Naive thymus-derived CD4-positive, alpha-beta T cell (primary cell): ENCODE measurements around the gene SYCE3. TPM values are rescaled to one million over a fixed set of nuclear protein-coding genes. Genes with fewer than 3 reads are reported as not detected.

ENCODE experiments used
- ATAC-seq: fragments of 150-1000 bp; cut with Tn5 transposase; 2 replicates; pipeline ENCODE4 v1.10.0; 2021; ENCODE audit warnings: mild to moderate bottlenecking, moderate library complexity
- CTCF ChIA-PET: fragments of 350-600 bp; sonication (Branson Sonifier 250); formaldehyde crosslinking; loops from one replicate; lab custom pipeline; 2021; ENCODE audit warnings: antibody characterized with exemption; lab: Charles Lee
- POLR2A ChIA-PET: fragments of 350-600 bp; sonication (Branson Sonifier 250); formaldehyde crosslinking; loops from one replicate; lab custom pipeline; 2021; ENCODE audit warnings: antibody characterized with exemption, inconsistent platforms; lab: Charles Lee
- DNase-seq, 9 donors: peaks; one replicate each; pipeline versions ENCODE4 v3.0.0 to v3.0.0-alpha.2; 2020 to 2022; ENCODE audit warnings: mixed read lengths in 1 of 9
- H3K27ac ChIP-seq: one replicate; pipeline ENCODE4 v1.7.0; 2013; ENCODE audit warnings: mild to moderate bottlenecking, low read depth, low read length, moderate library complexity
- H3K27me3 ChIP-seq, 2 donors: one replicate each; pipeline ENCODE4 v1.7.0; 2013; ENCODE audit warnings: low read length in 2 of 2, mild to moderate bottlenecking in 2 of 2, moderate library complexity in 2 of 2; ENCODE audit not compliant: control insufficient read depth in 2 of 2, insufficient read depth in 2 of 2
- H3K36me3 ChIP-seq, 3 experiments: 1 replicate in 2 of 3; 2 replicates in 1 of 3; pipeline ENCODE4 v1.7.0; 2013; ENCODE audit warnings: low read length in 3 of 3, mild to moderate bottlenecking in 3 of 3, moderate library complexity in 1 of 3; ENCODE audit not compliant: insufficient read depth in 3 of 3, control insufficient read depth in 2 of 3
- H3K4me1 ChIP-seq, 2 donors: one replicate each; pipeline ENCODE4 v1.7.0; 2013; ENCODE audit warnings: low read length in 2 of 2, mild to moderate bottlenecking in 2 of 2, moderate library complexity in 1 of 2; ENCODE audit not compliant: control insufficient read depth in 2 of 2, insufficient read depth in 2 of 2
- H3K4me3 ChIP-seq: 2 replicates; pipeline ENCODE4 v1.7.0; 2013; ENCODE audit warnings: mild to moderate bottlenecking, low read length
- H3K9me3 ChIP-seq, 3 experiments: 1 replicate in 2 of 3; 2 replicates in 1 of 3; pipeline ENCODE4 v1.7.0; 2013; ENCODE audit warnings: low read length in 3 of 3; ENCODE audit not compliant: control insufficient read depth in 2 of 3
- H3K27ac Mint-ChIP-seq, 9 donors: one replicate each; pipeline ENCODE4 v1.8.0; 2020 to 2022; ENCODE audit warnings: mixed read lengths in 9 of 9, mild to moderate bottlenecking in 8 of 9, moderate library complexity in 5 of 9, inconsistent platforms in 2 of 9
- H3K27me3 Mint-ChIP-seq, 5 donors: one replicate each; pipeline ENCODE4 v1.8.0; 2021 to 2022; ENCODE audit warnings: mixed read lengths in 5 of 5, mild to moderate bottlenecking in 1 of 5
- H3K36me3 Mint-ChIP-seq, 5 donors: one replicate each; pipeline ENCODE4 v1.8.0; 2020 to 2022; ENCODE audit warnings: mixed read lengths in 5 of 5, mild to moderate bottlenecking in 3 of 5, inconsistent platforms in 1 of 5
- H3K4me1 Mint-ChIP-seq, 7 donors: one replicate each; pipeline ENCODE4 v1.8.0; 2020 to 2022; ENCODE audit warnings: mixed read lengths in 7 of 7, mild to moderate bottlenecking in 3 of 7, inconsistent platforms in 1 of 7
- H3K4me3 Mint-ChIP-seq, 10 donors: one replicate each; pipeline ENCODE4 v1.8.0; 2020 to 2022; ENCODE audit warnings: mild to moderate bottlenecking in 10 of 10, mixed read lengths in 10 of 10, moderate library complexity in 6 of 10, inconsistent platforms in 2 of 10
- H3K9me3 Mint-ChIP-seq, 11 donors: one replicate each; pipeline ENCODE4 v1.8.0; 2020 to 2022; ENCODE audit warnings: mixed read lengths in 11 of 11, mild to moderate bottlenecking in 4 of 11, inconsistent platforms in 1 of 11, moderate library complexity in 1 of 11
- intact Hi-C, 2 donors: fragments of 100-400 bp; cut with micrococcal nuclease; formaldehyde crosslinking; loops; one replicate each; pipeline ENCODE4 v1.15.1; 2023
- polyA plus RNA-seq, 2 donors: library from polyadenylated mRNA; unstranded; fragments of 300-500 nt; fragmentation: Illumina TruSeq; gene quantifications; one replicate each; pipeline ENCODE4 v1.2.3, GENCODE V29; 2021
- total RNA-seq, 6 experiments: library from RNA in 5 of 6; stranded (reverse) in 5 of 6; gene quantifications; 1 replicate in 5 of 6; 2 replicates in 1 of 6; pipeline ENCODE4 v1.2.3 and lab custom pipeline; 2021 to 2026

SYCE3 gene
- total and polyA plus RNA-seq, 7 experiments from 2014 or later: not detected

DNA sequence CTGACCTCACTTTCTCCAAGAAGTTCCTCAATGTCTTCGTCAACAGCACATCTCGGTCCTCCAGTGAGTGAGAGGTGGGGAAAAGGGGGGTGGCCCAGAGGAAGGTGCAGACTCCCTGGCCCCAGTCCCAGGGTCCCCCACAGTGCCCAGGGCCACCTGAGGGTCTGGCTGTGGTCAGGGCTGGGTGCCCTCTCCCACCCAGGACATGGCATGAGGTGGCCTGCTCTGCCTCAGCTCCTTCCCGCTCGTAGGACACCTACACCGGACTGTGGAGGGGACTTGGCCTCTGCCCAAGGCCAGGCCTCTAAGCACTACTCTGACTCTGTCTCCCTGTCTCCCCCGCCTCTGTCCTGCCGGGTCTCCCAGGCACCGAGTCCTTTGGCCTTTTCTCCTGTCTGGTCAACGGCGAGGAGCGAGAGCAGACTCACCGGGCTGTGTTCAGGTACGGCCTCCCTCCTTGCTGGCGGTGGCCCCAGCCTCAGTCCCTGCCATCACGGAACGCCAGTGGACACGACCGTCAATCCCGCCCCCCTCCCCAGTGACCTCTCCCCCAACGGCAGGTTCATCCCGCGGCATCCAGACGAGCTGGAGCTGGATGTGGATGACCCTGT is 42.4 kb upstream of the SYCE3 start:
- Histone ChIP-seq H3K27me3 (peaks cover 0 to 3% of the 10 kb centered on the region in 2 donors), H3K4me3 (no peak overlapping the region), H3K36me3 (no peaks in the 10 kb centered on the region), H3K9me3 (no peaks in the 10 kb centered on the region), H3K4me1 (peaks cover 0 to under 1% of the 10 kb centered on the region in 2 donors), H3K27ac (no peak overlapping the region)
- Mint-ChIP-seq H3K27ac (no peak overlapping the region), H3K4me3 (no peak overlapping the region), H3K9me3 (peaks cover 0 to 2% (median 0%) of the 10 kb centered on the region in 11 donors), H3K27me3 (peaks cover 33 to 53% (median 46%) of the 10 kb centered on the region in 5 donors), H3K4me1 (peaks cover 4 to 15% (median 11%) of the 10 kb centered on the region in 7 donors), H3K36me3 (peaks cover 0 to 9% (median 0%) of the 10 kb centered on the region in 5 donors)
- intact Hi-C loops: no loop called here
- ATAC-seq (no peak), DNase-seq (no peak)
- ChIA-PET POLR2A (no interaction called here), CTCF (no interaction called here)

DNA sequence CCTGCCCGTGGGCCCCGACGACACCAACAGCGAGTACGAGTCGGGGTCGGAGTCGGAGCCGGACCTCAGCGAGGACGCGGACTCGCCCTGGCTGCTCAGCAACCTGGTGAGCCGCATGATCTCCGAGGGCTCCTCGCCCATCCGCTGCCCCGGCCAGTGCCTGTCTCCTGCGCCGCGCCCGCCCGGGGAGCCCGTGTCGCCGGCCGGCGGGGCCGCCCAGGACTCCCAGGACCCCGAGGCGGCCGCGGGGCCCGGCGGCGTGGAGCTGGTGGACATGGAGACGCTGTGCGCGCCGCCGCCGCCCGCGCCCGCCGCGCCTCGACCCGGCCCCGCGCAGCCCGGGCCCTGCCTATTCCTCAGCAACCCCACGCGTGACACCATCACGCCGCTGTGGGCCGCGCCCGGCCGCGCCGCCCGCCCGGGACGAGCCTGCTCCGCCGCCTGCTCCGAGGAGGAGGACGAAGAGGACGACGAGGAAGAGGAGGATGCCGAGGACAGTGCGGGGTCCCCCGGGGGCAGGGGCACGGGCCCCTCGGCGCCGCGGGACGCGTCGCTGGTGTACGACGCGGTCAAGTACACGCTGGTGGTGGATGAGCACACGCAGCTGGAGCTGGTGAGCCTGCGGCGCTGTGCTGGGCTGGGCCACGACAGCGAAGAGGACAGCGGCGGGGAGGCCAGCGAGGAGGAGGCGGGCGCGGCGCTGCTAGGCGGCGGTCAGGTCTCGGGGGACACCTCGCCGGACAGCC is 41.7 kb upstream of the SYCE3 start:
- Histone ChIP-seq H3K27me3 (peaks cover 5 to 6% of the 10 kb centered on the region in 2 donors), H3K36me3 (no peaks in the 10 kb centered on the region), H3K4me1 (peaks cover 0 to 4% of the 10 kb centered on the region in 2 donors), H3K27ac (no peak overlapping the region), H3K9me3 (no peaks in the 10 kb centered on the region), H3K4me3 (no peak overlapping the region)
- ATAC-seq: no peak
- POLR2A ChIA-PET: no interaction called here
- peaks cover 7 to 18% (median 12%) of the 10 kb centered on the region in 7 donors for H3K4me1 Mint-ChIP-seq
- H3K9me3 Mint-ChIP-seq: peaks cover 0 to 6% (median 0%) of the 10 kb centered on the region in 11 donors
- H3K27ac Mint-ChIP-seq: no peak overlapping the region
- H3K4me3 Mint-ChIP-seq: no peak overlapping the region
- DNase-seq: no peak
- H3K27me3 Mint-ChIP-seq: peaks cover 37 to 55% (median 42%) of the 10 kb centered on the region in 5 donors
- H3K36me3 Mint-ChIP-seq: peaks cover 0 to 9% (median 0%) of the 10 kb centered on the region in 5 donors
- CTCF ChIA-PET: no interaction called here
- intact Hi-C loops: no loop called here

DNA sequence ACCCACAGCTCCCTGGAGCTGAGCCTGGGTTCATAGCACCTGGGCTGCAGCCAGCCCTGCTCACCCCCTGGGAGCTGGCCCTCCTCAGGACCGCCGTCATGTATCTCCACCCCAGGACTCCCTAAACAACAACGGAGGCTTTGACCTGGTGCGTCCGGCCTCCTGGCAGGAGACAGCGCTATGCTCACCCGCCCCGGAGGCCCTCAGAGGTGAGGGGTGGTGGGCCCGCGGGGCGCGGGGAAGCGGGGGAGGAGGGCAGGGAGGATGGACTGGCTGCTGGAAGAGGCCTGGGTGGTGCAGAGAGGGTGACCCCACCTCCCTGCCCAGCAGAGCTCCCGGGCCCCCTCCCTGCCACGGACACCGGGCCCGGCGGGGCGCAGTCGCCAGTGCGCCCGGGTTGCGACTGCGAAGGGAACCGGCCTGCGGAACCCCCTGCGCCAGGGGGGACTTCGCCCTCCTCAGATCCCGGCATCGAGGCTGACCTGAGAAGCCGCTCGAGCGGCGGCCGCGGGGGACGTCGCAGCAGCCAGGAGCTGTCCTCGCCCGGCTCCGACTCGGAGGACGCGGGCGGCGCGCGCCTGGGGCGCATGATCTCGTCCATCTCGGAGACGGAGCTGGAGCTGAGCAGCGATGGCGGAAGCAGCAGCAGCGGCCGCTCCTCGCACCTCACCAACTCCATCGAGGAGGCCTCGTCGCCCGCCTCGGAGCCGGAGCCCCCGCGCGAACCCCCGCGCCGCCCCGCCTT is 41.0 kb upstream of the SYCE3 start:
- POLR2A ChIA-PET: interaction anchor here (0.9 kb wide), 1 partner anchor 26 kb away, joined by 3 read pairs; the partner anchor contains the start of gene CPT1B
- Histone ChIP-seq H3K36me3 (no peaks in the 10 kb centered on the region), H3K4me3 (no peak overlapping the region), H3K9me3 (no peaks in the 10 kb centered on the region), H3K4me1 (peaks cover 0 to 4% of the 10 kb centered on the region in 2 donors), H3K27ac (no peak overlapping the region), H3K27me3 (peaks cover 5 to 6% of the 10 kb centered on the region in 2 donors)
- DNase-seq (no peak), ATAC-seq (no peak)
- H3K4me1 Mint-ChIP-seq: peaks cover 7 to 18% (median 12%) of the 10 kb centered on the region in 7 donors
- H3K9me3 Mint-ChIP-seq: peaks cover 0 to 6% (median 0%) of the 10 kb centered on the region in 11 donors
- no peak overlapping the region for H3K27ac Mint-ChIP-seq
- intact Hi-C loops: no loop called here
- CTCF ChIA-PET: no interaction called here
- no peak overlapping the region for H3K4me3 Mint-ChIP-seq
- H3K36me3 Mint-ChIP-seq: peaks cover 0 to 9% (median 0%) of the 10 kb centered on the region in 5 donors
- peaks cover 37 to 54% (median 38%) of the 10 kb centered on the region in 5 donors for H3K27me3 Mint-ChIP-seq

DNA sequence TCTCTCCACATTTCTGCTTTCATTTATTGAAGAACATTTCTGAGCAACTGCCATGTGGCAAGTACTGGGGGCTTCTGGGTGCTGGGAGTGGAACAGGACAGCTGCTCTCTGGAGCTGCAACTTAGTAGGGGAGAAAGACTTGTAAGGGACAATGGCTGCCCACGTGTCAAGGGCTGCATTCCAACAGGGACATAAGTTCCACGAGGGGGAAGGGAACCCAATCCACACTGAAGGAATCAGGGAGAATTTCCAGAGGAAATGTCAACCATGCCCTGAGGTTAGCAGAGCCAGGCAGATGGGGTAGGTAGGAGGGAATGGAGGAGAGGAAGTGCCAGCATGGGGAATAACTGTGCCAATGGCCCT is 39.6 kb upstream of the SYCE3 start:
- peaks cover 5 to 6% of the 10 kb centered on the region in 2 donors for H3K27me3 ChIP-seq
- H3K27ac Mint-ChIP-seq: peak overlapping the region in 2 of 9 donors; percentile 17 to 82
- peaks cover 32 to 58% (median 34%) of the 10 kb centered on the region in 5 donors for H3K27me3 Mint-ChIP-seq
- H3K4me3 Mint-ChIP-seq: peak overlapping the region; percentile 11 to 88 (median 76)
- POLR2A ChIA-PET: interaction anchor here (1.1 kb wide), 1 partner anchor 36 kb away, joined by 3 read pairs; no protein-coding TSS in a partner anchor
- H3K9me3 Mint-ChIP-seq: peaks cover 0 to 6% (median 0%) of the 10 kb centered on the region in 11 donors
- H3K27ac ChIP-seq: no peak overlapping the region
- no peak for DNase-seq
- intact Hi-C loops: no loop called here
- no peaks in the 10 kb centered on the region for H3K9me3 ChIP-seq
- H3K36me3 ChIP-seq: no peaks in the 10 kb centered on the region
- CTCF ChIA-PET: interaction anchor here (0.6 kb wide), 1 partner anchor 18 kb away, joined by 6 read pairs; no protein-coding TSS in a partner anchor
- peaks cover 0 to 12% (median 3%) of the 10 kb centered on the region in 5 donors for H3K36me3 Mint-ChIP-seq
- ATAC-seq: no peak
- no peak overlapping the region for H3K4me3 ChIP-seq
- H3K4me1 ChIP-seq: peaks cover 0 to 4% of the 10 kb centered on the region in 2 donors
- H3K4me1 Mint-ChIP-seq: peaks cover 6 to 18% (median 12%) of the 10 kb centered on the region in 7 donors

DNA sequence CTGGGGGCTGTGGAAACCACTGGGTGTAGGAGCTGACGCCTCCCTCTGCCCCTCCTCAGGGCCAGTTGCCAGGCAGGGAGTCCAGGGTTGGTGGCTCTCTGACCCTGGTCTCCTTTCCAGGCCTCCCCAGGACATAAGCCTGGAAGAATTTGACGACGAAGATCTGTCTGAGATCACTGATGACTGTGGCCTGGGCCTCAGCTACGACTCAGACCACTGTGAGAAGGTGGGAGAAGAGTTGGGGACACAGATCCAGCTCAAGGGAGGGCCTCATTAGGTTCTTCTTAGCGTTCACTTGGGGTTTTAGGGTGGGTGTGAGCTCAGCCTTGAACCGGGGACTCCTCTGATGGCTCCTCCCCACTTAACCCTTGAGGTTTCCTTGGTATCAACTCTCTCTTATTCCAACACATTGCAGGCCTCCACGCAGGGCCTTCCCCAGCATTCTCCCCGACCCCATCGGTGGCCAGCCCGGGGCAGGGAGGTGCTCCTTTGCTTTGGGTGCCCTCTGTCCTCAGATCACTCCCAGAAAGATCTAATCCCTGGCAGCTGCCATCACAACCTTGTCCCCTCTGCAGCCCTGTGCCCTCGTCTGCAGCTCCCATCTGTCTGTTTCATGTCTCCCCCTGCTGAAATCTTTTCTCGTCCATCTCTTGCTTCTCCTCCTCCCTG is 39.1 kb upstream of the SYCE3 start:
- CTCF ChIA-PET: no interaction called here
- ATAC-seq (no peak), DNase-seq (no peak)
- H3K36me3 Mint-ChIP-seq: peaks cover 4 to 18% (median 8%) of the 10 kb centered on the region in 5 donors
- POLR2A ChIA-PET: interaction anchor here (1.1 kb wide), 1 partner anchor 36 kb away, joined by 3 read pairs; no protein-coding TSS in a partner anchor
- H3K4me3 Mint-ChIP-seq: peak overlapping the region; percentile 63 to 89 (median 78)
- Histone ChIP-seq H3K27me3 (peaks cover 5 to 6% of the 10 kb centered on the region in 2 donors), H3K4me3 (no peak overlapping the region), H3K4me1 (peaks cover 0 to 4% of the 10 kb centered on the region in 2 donors), H3K36me3 (no peaks in the 10 kb centered on the region), H3K27ac (no peak overlapping the region), H3K9me3 (no peaks in the 10 kb centered on the region)
- H3K4me1 Mint-ChIP-seq: peaks cover 6 to 18% (median 12%) of the 10 kb centered on the region in 7 donors
- peaks cover 0 to 6% (median 0%) of the 10 kb centered on the region in 11 donors for H3K9me3 Mint-ChIP-seq
- H3K27me3 Mint-ChIP-seq: peaks cover 30 to 59% (median 33%) of the 10 kb centered on the region in 5 donors
- intact Hi-C loops: no loop called here
- peak overlapping the region in 2 of 9 donors; percentile 67 to 82 for H3K27ac Mint-ChIP-seq
